Naive thymus-derived CD4-positive, alpha-beta T cell (primary cell): ENCODE results near the gene SPATA32. TPM values are rescaled to one million over a fixed set of nuclear protein-coding genes. Genes with fewer than 3 reads are reported as not detected.

ENCODE experiments used
- ATAC-seq: fragments of 150-1000 bp; cut with Tn5 transposase; 2 replicates; pipeline ENCODE4 v1.10.0; 2021; ENCODE audit warnings: mild to moderate bottlenecking, moderate library complexity
- CTCF ChIA-PET: fragments of 350-600 bp; sonication (Branson Sonifier 250); formaldehyde crosslinking; loops from one replicate; lab custom pipeline; 2021; ENCODE audit warnings: antibody characterized with exemption; lab: Charles Lee
- POLR2A ChIA-PET: fragments of 350-600 bp; sonication (Branson Sonifier 250); formaldehyde crosslinking; loops from one replicate; lab custom pipeline; 2021; ENCODE audit warnings: antibody characterized with exemption, inconsistent platforms; lab: Charles Lee
- DNase-seq, 9 donors: peaks; one replicate each; pipeline versions ENCODE4 v3.0.0 to v3.0.0-alpha.2; 2020 to 2022; ENCODE audit warnings: mixed read lengths in 1 of 9
- H3K27ac ChIP-seq: one replicate; pipeline ENCODE4 v1.7.0; 2013; ENCODE audit warnings: mild to moderate bottlenecking, low read depth, low read length, moderate library complexity
- H3K27me3 ChIP-seq, 2 donors: one replicate each; pipeline ENCODE4 v1.7.0; 2013; ENCODE audit warnings: low read length in 2 of 2, mild to moderate bottlenecking in 2 of 2, moderate library complexity in 2 of 2; ENCODE audit not compliant: control insufficient read depth in 2 of 2, insufficient read depth in 2 of 2
- H3K36me3 ChIP-seq, 3 experiments: 1 replicate in 2 of 3; 2 replicates in 1 of 3; pipeline ENCODE4 v1.7.0; 2013; ENCODE audit warnings: low read length in 3 of 3, mild to moderate bottlenecking in 3 of 3, moderate library complexity in 1 of 3; ENCODE audit not compliant: insufficient read depth in 3 of 3, control insufficient read depth in 2 of 3
- H3K4me1 ChIP-seq, 2 donors: one replicate each; pipeline ENCODE4 v1.7.0; 2013; ENCODE audit warnings: low read length in 2 of 2, mild to moderate bottlenecking in 2 of 2, moderate library complexity in 1 of 2; ENCODE audit not compliant: control insufficient read depth in 2 of 2, insufficient read depth in 2 of 2
- H3K4me3 ChIP-seq: 2 replicates; pipeline ENCODE4 v1.7.0; 2013; ENCODE audit warnings: mild to moderate bottlenecking, low read length
- H3K9me3 ChIP-seq, 3 experiments: 1 replicate in 2 of 3; 2 replicates in 1 of 3; pipeline ENCODE4 v1.7.0; 2013; ENCODE audit warnings: low read length in 3 of 3; ENCODE audit not compliant: control insufficient read depth in 2 of 3
- H3K27ac Mint-ChIP-seq, 9 donors: one replicate each; pipeline ENCODE4 v1.8.0; 2020 to 2022; ENCODE audit warnings: mixed read lengths in 9 of 9, mild to moderate bottlenecking in 8 of 9, moderate library complexity in 5 of 9, inconsistent platforms in 2 of 9
- H3K27me3 Mint-ChIP-seq, 5 donors: one replicate each; pipeline ENCODE4 v1.8.0; 2021 to 2022; ENCODE audit warnings: mixed read lengths in 5 of 5, mild to moderate bottlenecking in 1 of 5
- H3K36me3 Mint-ChIP-seq, 5 donors: one replicate each; pipeline ENCODE4 v1.8.0; 2020 to 2022; ENCODE audit warnings: mixed read lengths in 5 of 5, mild to moderate bottlenecking in 3 of 5, inconsistent platforms in 1 of 5
- H3K4me1 Mint-ChIP-seq, 7 donors: one replicate each; pipeline ENCODE4 v1.8.0; 2020 to 2022; ENCODE audit warnings: mixed read lengths in 7 of 7, mild to moderate bottlenecking in 3 of 7, inconsistent platforms in 1 of 7
- H3K4me3 Mint-ChIP-seq, 10 donors: one replicate each; pipeline ENCODE4 v1.8.0; 2020 to 2022; ENCODE audit warnings: mild to moderate bottlenecking in 10 of 10, mixed read lengths in 10 of 10, moderate library complexity in 6 of 10, inconsistent platforms in 2 of 10
- H3K9me3 Mint-ChIP-seq, 11 donors: one replicate each; pipeline ENCODE4 v1.8.0; 2020 to 2022; ENCODE audit warnings: mixed read lengths in 11 of 11, mild to moderate bottlenecking in 4 of 11, inconsistent platforms in 1 of 11, moderate library complexity in 1 of 11
- intact Hi-C, 2 donors: fragments of 100-400 bp; cut with micrococcal nuclease; formaldehyde crosslinking; loops; one replicate each; pipeline ENCODE4 v1.15.1; 2023
- polyA plus RNA-seq, 2 donors: library from polyadenylated mRNA; unstranded; fragments of 300-500 nt; fragmentation: Illumina TruSeq; gene quantifications; one replicate each; pipeline ENCODE4 v1.2.3, GENCODE V29; 2021
- total RNA-seq, 6 experiments: library from RNA in 5 of 6; stranded (reverse) in 5 of 6; gene quantifications; 1 replicate in 5 of 6; 2 replicates in 1 of 6; pipeline ENCODE4 v1.2.3 and lab custom pipeline; 2021 to 2026

SPATA32 gene, protein sequence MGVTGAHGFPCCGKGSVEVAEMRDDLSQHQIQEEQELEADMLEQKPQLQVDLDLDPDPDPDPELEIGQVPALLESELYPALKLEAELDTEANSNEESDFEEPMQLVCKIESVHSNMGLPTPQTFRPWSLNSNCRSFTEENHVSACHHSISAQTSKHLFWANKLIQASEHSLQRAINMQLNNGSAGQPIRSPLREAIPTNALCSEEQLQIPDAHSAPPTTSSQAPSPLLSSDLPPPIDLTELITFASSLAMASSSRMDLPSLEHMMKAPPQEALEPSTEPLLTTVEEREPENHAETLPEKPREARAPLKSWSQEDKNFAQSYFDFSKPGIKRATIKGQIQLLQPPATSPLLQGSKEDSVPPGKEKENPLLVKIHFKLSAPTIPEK
- total RNA-seq (1 to 10 TPM in 1 of 5 experiments, under 1 TPM in 3, not detected in 1; 0.12 to 1.1 (median 0.58) TPM), polyA plus RNA-seq (under 1 TPM; 0.31 to 0.59 TPM), total RNA-seq (lab: John Stamatoyannopoulos, UW) (1.3 reads per million, percentile 2 among the genes with 10 or more reads in this experiment)

GRCh38 chr17:45261577-45262515 is at the start of gene SPATA32:
SPATA32 (minus strand) TSS chr17:45262094; CDS start chr17:45262016, 78 bp downstream.
- H3K27me3 ChIP-seq: no peaks in the 10 kb centered on the region
- H3K4me3 Mint-ChIP-seq: peak within 1 kb of the TSS; percentile 77 to 89 (median 84)

DNA sequence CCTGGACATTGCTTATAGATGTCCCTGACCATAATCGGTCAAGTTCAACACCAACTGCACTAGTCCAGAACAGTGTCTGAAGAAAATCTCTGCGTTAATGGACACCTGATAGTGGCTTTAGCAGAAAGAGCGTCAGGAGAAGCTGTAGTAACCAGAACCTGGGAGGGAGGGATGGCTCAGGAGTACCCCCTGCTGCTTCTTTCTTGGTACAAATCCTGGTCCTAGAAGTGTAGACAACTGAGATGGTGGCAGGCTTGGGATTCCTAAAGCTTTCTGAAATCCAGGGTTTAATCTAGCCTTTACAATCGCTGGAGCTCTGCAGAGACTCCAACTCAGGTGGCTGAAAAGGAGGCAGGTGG is 49.5 kb upstream of the SPATA32 start:
- Histone ChIP-seq H3K4me1 (peaks cover 50 to 61% of the 10 kb centered on the region in 2 donors), H3K27me3 (no peaks in the 10 kb centered on the region), H3K27ac (peak overlapping the region; percentile 93), H3K36me3 (peaks cover 0 to 15% (median 0%) of the 10 kb centered on the region in 3 experiments), H3K9me3 (no peaks in the 10 kb centered on the region), H3K4me3 (peak overlapping the region; percentile 57)
- H3K36me3 Mint-ChIP-seq: peaks cover 0 to 52% (median 13%) of the 10 kb centered on the region in 5 donors
- ChIA-PET POLR2A (interaction anchor here (0.9 to 4.3 kb wide), 10 partner anchors 10 to 90 kb away, joined by 3 to 35 read pairs (median 6); partner anchors contain the start of gene FMNL1), CTCF (interaction anchor here (0.8 to 8.4 kb wide), 9 partner anchors 9 to 159 kb away, joined by 3 to 74 read pairs (median 9); no protein-coding TSS in a partner anchor)
- H3K27me3 Mint-ChIP-seq: no peaks in the 10 kb centered on the region
- H3K27ac Mint-ChIP-seq: peak overlapping the region; percentile 86 to 99 (median 97)
- intact Hi-C loops: loop anchor here (10.0 kb wide), 3 partner anchors 537 to 1097 kb away; partner anchors contain the start of genes KANSL1 (in 1 of the 2) and UBTF (in 1 of the 2)
- H3K4me1 Mint-ChIP-seq: peaks cover 70 to 93% (median 81%) of the 10 kb centered on the region in 7 donors
- H3K9me3 Mint-ChIP-seq: peaks cover 0 to 2% (median 0%) of the 10 kb centered on the region in 11 donors
- ATAC-seq (no peak), DNase-seq (no peak)
- peak overlapping the region in 9 of 10 donors; percentile 49 to 97 (median 82) for H3K4me3 Mint-ChIP-seq

More at GRCh38 chr17:45261577-45262515, at the start of gene SPATA32:
- no peaks in the 10 kb centered on the region for H3K9me3 Mint-ChIP-seq
- peaks cover 0 to 9% (median 0%) of the 10 kb centered on the region in 5 donors for H3K36me3 Mint-ChIP-seq
- DNase-seq (peak; percentile 45 to 69 (median 66)), ATAC-seq (peak; percentile 83)
- no peaks in the 10 kb centered on the region for H3K27me3 Mint-ChIP-seq
- H3K4me1 ChIP-seq: peaks cover 10 to 31% of the 10 kb centered on the region in 2 donors
- H3K27ac Mint-ChIP-seq: peak within 1 kb of the TSS; percentile 58 to 93 (median 86)
- peaks cover 22 to 55% (median 45%) of the 10 kb centered on the region in 7 donors for H3K4me1 Mint-ChIP-seq
- intact Hi-C loops: loop anchor here (1.0 to 5.0 kb wide), 4 partner anchors 14 to 55 kb away; partner anchors contain the start of gene MAP3K14 (in 1 of the 2)
- ChIA-PET POLR2A (interaction anchor here (1.0 to 34.3 kb wide), 9 partner anchors 10 to 55 kb away, joined by 3 to 851 read pairs (median 5); partner anchors contain the start of genes FMNL1 and MAP3K14), CTCF (interaction anchor here (0.9 to 2.9 kb wide), 3 partner anchors 13 to 36 kb away, joined by 3 to 8 read pairs (median 4); no protein-coding TSS in a partner anchor)
- H3K27ac ChIP-seq: peak within 1 kb of the TSS; percentile 85
- peak within 1 kb of the TSS; percentile 52 for H3K4me3 ChIP-seq
- peaks cover 0 to 41% (median 8%) of the 10 kb centered on the region in 3 experiments for H3K36me3 ChIP-seq
- no peaks in the 10 kb centered on the region for H3K9me3 ChIP-seq

- intact Hi-C loops: loop anchor here (10.0 kb wide), 3 partner anchors 536 to 1096 kb away; partner anchors contain the start of genes KANSL1 (in 1 of the 2) and UBTF (in 1 of the 2)
- Mint-ChIP-seq H3K9me3 (peaks cover 0 to 2% (median 0%) of the 10 kb centered on the region in 11 donors), H3K4me3 (peak overlapping the region; percentile 49 to 97 (median 81)), H3K36me3 (peaks cover 0 to 49% (median 13%) of the 10 kb centered on the region in 5 donors), H3K27ac (peak overlapping the region; percentile 30 to 99 (median 95)), H3K4me1 (peaks cover 71 to 96% (median 87%) of the 10 kb centered on the region in 7 donors), H3K27me3 (no peaks in the 10 kb centered on the region)
- no peaks in the 10 kb centered on the region for H3K27me3 ChIP-seq
- H3K9me3 ChIP-seq: no peaks in the 10 kb centered on the region
- H3K27ac ChIP-seq: peak overlapping the region; percentile 93
- CTCF ChIA-PET: interaction anchor here (0.8 to 8.4 kb wide), 7 partner anchors 8 to 175 kb away, joined by 3 to 74 read pairs (median 9); partner anchors contain the start of gene ACBD4
- H3K36me3 ChIP-seq: peaks cover 0 to 15% (median 0%) of the 10 kb centered on the region in 3 experiments
- no peak for ATAC-seq
- peaks cover 50 to 61% of the 10 kb centered on the region in 2 donors for H3K4me1 ChIP-seq
- H3K4me3 ChIP-seq: no peak overlapping the region
- POLR2A ChIA-PET: interaction anchor here (0.9 to 4.3 kb wide), 9 partner anchors 10 to 85 kb away, joined by 3 to 35 read pairs (median 5); no protein-coding TSS in a partner anchor
- DNase-seq: no peak
Measured at GRCh38 chr17:45310380-45311324, 48.8 kb upstream of the SPATA32 start.

DNA sequence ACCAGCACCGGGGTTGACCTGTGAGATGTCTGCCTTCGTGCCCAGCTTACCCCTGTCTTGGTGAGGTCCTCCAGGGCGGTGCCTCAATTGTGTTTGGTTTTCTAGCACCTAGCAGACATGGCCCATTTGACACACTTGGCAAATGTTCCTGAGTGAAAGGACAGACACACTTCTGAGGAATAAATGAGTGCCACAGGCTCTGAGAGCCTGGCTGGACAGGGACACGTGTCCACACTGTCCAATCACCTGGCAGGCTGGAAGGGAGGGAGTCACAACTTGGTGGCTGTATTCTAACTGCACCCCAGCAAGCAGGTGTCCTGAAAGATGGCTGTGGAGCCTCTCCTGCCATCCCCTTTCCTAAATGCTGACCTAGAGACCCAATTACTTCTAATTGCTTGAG is 47.5 kb upstream of the SPATA32 start:
- no peak overlapping the region for H3K4me3 ChIP-seq
- intact Hi-C loops: no loop called here
- Mint-ChIP-seq H3K27ac (peak overlapping the region in 6 of 9 donors; percentile 58 to 92 (median 80)), H3K27me3 (no peaks in the 10 kb centered on the region), H3K9me3 (no peaks in the 10 kb centered on the region), H3K4me1 (peaks cover 59 to 90% (median 84%) of the 10 kb centered on the region in 7 donors), H3K4me3 (peak overlapping the region in 3 of 10 donors; percentile 29 to 41 (median 34)), H3K36me3 (peaks cover 0 to 46% (median 13%) of the 10 kb centered on the region in 5 donors)
- no peaks in the 10 kb centered on the region for H3K9me3 ChIP-seq
- H3K27me3 ChIP-seq: no peaks in the 10 kb centered on the region
- ChIA-PET CTCF (interaction anchor here (0.6 to 1.4 kb wide), 4 partner anchors 9 to 76 kb away, joined by 3 to 5 read pairs (median 4); no protein-coding TSS in a partner anchor), POLR2A (interaction anchor here (0.6 kb wide), 1 partner anchor 89 kb away, joined by 3 read pairs; no protein-coding TSS in a partner anchor)
- peaks cover 0 to 15% (median 0%) of the 10 kb centered on the region in 3 experiments for H3K36me3 ChIP-seq
- ATAC-seq (no peak), DNase-seq (no peak)
- no peak overlapping the region for H3K27ac ChIP-seq
- H3K4me1 ChIP-seq: peaks cover 50 to 61% of the 10 kb centered on the region in 2 donors

DNA sequence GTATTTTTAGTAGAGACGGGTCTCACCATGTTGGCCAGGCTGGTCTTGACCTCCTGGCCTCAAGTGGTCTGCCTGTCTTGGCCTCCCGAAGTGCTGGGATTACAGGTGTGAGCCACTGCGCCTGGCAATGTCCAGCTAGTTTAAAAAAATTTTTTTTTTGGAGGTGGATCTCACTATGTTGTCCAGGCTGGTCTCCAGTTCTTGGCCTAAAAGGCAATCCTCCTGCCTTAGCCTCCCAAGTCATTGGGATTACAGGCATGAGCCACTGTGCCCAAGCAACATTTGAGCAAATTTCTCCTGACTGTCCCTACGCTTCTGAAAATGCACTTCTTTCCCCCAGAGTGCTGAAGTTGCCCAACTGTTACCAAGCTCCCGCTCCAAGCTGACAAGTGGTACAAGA is 46.9 kb upstream of the SPATA32 start:
- H3K4me1 ChIP-seq: peaks cover 45 to 56% of the 10 kb centered on the region in 2 donors
- H3K9me3 ChIP-seq: no peaks in the 10 kb centered on the region
- ATAC-seq: no peak
- H3K4me3 Mint-ChIP-seq: peak overlapping the region in 5 of 10 donors; percentile 4 to 56 (median 41)
- peak overlapping the region in 7 of 9 donors; percentile 32 to 93 (median 72) for H3K27ac Mint-ChIP-seq
- no peaks in the 10 kb centered on the region for H3K27me3 Mint-ChIP-seq
- CTCF ChIA-PET: interaction anchor here (0.8 to 1.6 kb wide), 5 partner anchors 10 to 109 kb away, joined by 3 to 5 read pairs (median 4); no protein-coding TSS in a partner anchor
- peaks cover 57 to 88% (median 82%) of the 10 kb centered on the region in 7 donors for H3K4me1 Mint-ChIP-seq
- H3K36me3 Mint-ChIP-seq: peaks cover 0 to 44% (median 13%) of the 10 kb centered on the region in 5 donors
- no peak for DNase-seq
- H3K4me3 ChIP-seq: no peak overlapping the region
- no peaks in the 10 kb centered on the region for H3K9me3 Mint-ChIP-seq
- intact Hi-C loops: no loop called here
- no peak overlapping the region for H3K27ac ChIP-seq
- H3K27me3 ChIP-seq: no peaks in the 10 kb centered on the region
- POLR2A ChIA-PET: no interaction called here
- H3K36me3 ChIP-seq: peaks cover 0 to 15% (median 0%) of the 10 kb centered on the region in 3 experiments
